22Rv1 (cell line): Measurements from ENCODE around the gene MYL10.

Experiments
- ZFX ChIP-seq: fragments of 450-650 bp; IDR thresholded peaks from 2 replicates; pipeline ENCODE4 v1.6.1; 2017; ENCODE audit warnings: antibody characterized with exemption, borderline replicate concordance
- TF ChIP-seq, protein P1 (sequence below): fragments of 450-650 bp; IDR thresholded peaks from 2 replicates; pipeline ENCODE4 v1.5.1; 2017; ENCODE audit warnings: mild to moderate bottlenecking

DNA sequence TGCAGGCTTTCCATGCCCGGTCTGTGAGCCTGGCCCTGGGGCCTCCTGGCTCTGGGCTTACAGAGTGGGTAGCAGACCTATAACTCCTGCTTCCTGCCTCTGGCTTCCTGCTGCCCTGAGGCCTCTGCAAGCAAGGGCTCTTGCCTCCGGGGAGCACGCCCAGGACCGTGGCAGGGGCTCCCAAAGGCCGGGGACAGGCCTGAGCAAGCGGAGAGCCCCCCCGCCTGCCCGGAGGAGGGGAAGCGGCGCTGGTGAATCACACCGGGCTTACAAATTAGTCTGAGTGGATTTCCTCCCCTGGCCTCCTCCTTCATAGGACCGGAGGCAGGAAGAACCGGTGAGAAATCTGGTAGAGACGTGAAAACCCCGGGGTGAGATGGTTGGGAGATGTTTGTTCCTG, 1.5 kb upstream of the MYL10 start:
- TF ChIP-seq, protein P1, sequence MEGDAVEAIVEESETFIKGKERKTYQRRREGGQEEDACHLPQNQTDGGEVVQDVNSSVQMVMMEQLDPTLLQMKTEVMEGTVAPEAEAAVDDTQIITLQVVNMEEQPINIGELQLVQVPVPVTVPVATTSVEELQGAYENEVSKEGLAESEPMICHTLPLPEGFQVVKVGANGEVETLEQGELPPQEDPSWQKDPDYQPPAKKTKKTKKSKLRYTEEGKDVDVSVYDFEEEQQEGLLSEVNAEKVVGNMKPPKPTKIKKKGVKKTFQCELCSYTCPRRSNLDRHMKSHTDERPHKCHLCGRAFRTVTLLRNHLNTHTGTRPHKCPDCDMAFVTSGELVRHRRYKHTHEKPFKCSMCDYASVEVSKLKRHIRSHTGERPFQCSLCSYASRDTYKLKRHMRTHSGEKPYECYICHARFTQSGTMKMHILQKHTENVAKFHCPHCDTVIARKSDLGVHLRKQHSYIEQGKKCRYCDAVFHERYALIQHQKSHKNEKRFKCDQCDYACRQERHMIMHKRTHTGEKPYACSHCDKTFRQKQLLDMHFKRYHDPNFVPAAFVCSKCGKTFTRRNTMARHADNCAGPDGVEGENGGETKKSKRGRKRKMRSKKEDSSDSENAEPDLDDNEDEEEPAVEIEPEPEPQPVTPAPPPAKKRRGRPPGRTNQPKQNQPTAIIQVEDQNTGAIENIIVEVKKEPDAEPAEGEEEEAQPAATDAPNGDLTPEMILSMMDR, result no peak
- TF ChIP-seq ZFX, result no peak
